ENCODE measurements around the gene TSNAX. TPM values are rescaled to one million over a fixed set of nuclear protein-coding genes. Genes with fewer than 3 reads are reported as not detected.

The TSNAX gene
- total and polyA plus RNA-seq, 2 of the 8 experiments (the other 6 are each of a cell fraction or from before 2014, with no cell fraction given), result 7.7 to 34.0 TPM

DNA sequence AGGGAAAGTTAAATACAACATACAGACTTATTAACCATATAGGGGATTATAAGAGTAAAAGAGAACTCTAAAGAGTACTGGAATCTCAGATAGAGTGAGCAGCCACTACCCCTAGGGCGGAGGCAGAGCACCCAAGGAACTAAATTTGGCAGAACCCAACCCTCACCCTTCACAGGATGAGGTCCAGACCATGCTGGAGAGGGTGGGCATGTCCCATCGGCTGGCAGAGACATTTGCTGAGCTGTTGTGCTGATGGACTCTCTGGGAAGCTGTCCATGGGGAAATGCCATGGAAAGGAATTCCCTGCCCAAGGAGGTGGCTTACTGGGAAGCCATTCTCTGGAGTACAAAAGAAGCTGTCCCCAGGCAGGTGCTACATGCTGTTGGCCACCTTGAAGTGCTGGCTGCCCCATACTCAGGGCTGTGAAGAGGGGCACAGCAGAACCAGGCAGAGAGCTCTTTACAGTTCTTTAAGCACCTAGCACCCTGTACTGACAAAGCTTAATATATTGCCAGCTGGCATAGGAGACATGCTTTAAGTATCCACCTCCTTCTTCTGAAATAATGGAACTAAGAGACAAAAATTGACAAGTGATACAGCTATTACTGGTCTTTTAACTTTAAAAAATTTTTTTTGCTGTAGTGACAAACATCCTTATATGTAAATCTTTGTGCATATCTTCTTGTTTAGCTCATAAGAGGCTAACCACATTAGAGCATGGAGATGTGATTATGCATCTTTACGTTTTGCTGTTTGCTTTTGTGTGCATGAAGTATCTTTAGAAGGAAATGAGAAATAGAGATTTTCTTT is 29.6 kb downstream of the TSNAX start:
- no peak overlapping the region for H2BK5ac ChIP-seq (ENCODE audit: low read depth, low read length)
- H2BK120ac ChIP-seq (replicated peaks; ENCODE audit: low read depth, low read length), result no peak overlapping the region
- no peak overlapping the region for H3K4me3 ChIP-seq (ENCODE audit: extremely low read depth in 1 of 4, insufficient read depth in 2 of 4, low read depth in 3 of 4, low read length in 4 of 4)
- no peak overlapping the region for H2BK20ac ChIP-seq (ENCODE audit: low read length)
- no peaks in the 10 kb centered on the region for H3K4me1 ChIP-seq (replicated peaks in 1 of 4; ENCODE audit: control insufficient read depth in 3 of 4, insufficient read depth in 4 of 4, low read length in 3 of 4)
- no peak overlapping the region for H2AFZ ChIP-seq (ENCODE audit: low read length)
- no peak overlapping the region for H4K5ac ChIP-seq (ENCODE audit: insufficient read length, low read depth, low read length)
- H4K20me1 ChIP-seq (replicated peaks in 1 of 2; ENCODE audit: control insufficient read depth in 1 of 2, insufficient read depth in 2 of 2, low read length in 2 of 2), result no peaks in the 10 kb centered on the region
- 93% methylated on average over 3 of the region's 3 CpGs; no CpG with 5 or more reads in 1 of the 2 experiments for WGBS, 2 experiments (ENCODE audit: extremely low coverage in 1 of 2, insufficient coverage in 1 of 2, insufficient read length in 1 of 2, insufficient replicate concordance in 2 of 2, low coverage in 1 of 2, low lambda C conversion rate in 2 of 2, missing lambda C conversion rate in 1 of 2)
- no peak overlapping the region for H2BK15ac ChIP-seq (ENCODE audit: low read length)
- ChIA-PET POLR2A (ENCODE audit: partially characterized antibody) (no interaction called here), CTCF (ENCODE audit: partially characterized antibody) (interaction anchor here (0.8 to 1.4 kb wide), 3 partner anchors 26 to 221 kb away, joined by 3 to 4 read pairs (median 3); partner anchors contain the start of gene EXOC8)
- H2BK12ac ChIP-seq (ENCODE audit: low read depth, low read length), result no peak overlapping the region
- no peak overlapping the region for H4K8ac ChIP-seq (ENCODE audit: extremely low read depth, insufficient read depth, low read length)
- H3K23ac ChIP-seq (ENCODE audit: insufficient read length), result no peak overlapping the region
- H3K9me3 ChIP-seq (ENCODE audit: insufficient read depth in 2 of 2, low read depth in 1 of 2, low read length in 1 of 2), result no peaks in the 10 kb centered on the region
- peaks cover 0 to 8% (median 0%) of the 10 kb centered on the region in 4 experiments; a peak in 2 of 8 replicates for H3K36me3 ChIP-seq (ENCODE audit: control insufficient read depth in 2 of 4, insufficient read depth in 4 of 4, low read length in 3 of 4)
- H3K27me3 ChIP-seq (replicated peaks in 1 of 4; ENCODE audit: control insufficient read depth in 3 of 4, extremely low read depth in 1 of 4, insufficient read depth in 3 of 4, low read length in 3 of 4), result no peaks in the 10 kb centered on the region
- H3K18ac ChIP-seq (ENCODE audit: extremely low read depth, low read length), result no peak overlapping the region
- no peak overlapping the region for H2AK5ac ChIP-seq (ENCODE audit: low read depth, low read length)
- H3K56ac ChIP-seq (replicated peaks; ENCODE audit: insufficient read length, low read depth, low read length), result no peak overlapping the region
- peaks cover 0 to 9% of the 10 kb centered on the region in 2 experiments; a peak in 1 of 4 replicates for H3K79me2 ChIP-seq (ENCODE audit: control insufficient read depth in 1 of 2, insufficient read depth in 2 of 2, low read length in 2 of 2)
- no peaks in the 10 kb centered on the region for H3K23me2 ChIP-seq (ENCODE audit: low read depth, low read length)
- H3K9ac ChIP-seq (replicated peaks in 1 of 4; ENCODE audit: extremely low read depth in 1 of 4, low read depth in 3 of 4, low read length in 3 of 4), result no peak overlapping the region
- FAIRE-seq (no peak), DNase-seq (ENCODE audit: low read depth in 1 of 2, low spot score in 2 of 2) (no peak)
- H4K91ac ChIP-seq (replicated peaks; ENCODE audit: insufficient read length, low read length), result no peak overlapping the region
- H3K4me2 ChIP-seq (ENCODE audit: insufficient read depth in 1 of 2, low read depth in 2 of 2, low read length in 2 of 2), result no peak overlapping the region
- no peak overlapping the region for H3K14ac ChIP-seq (ENCODE audit: insufficient read length)
- H3K27ac ChIP-seq (ENCODE audit: low read depth, low read length), result no peak overlapping the region
- no peak overlapping the region for H3K4ac ChIP-seq (replicated peaks; ENCODE audit: insufficient read length, low read depth, low read length)
- H3K79me1 ChIP-seq (ENCODE audit: low read depth, low read length), result peaks cover 3% of the 10 kb centered on the region; the same call in 1 of the 2 replicates
- TF ChIP-seq JUN (IDR thresholded peaks at IDR 0.05; ENCODE audit: low read depth, low read length) (no peak), NANOG (IDR thresholded peaks at IDR 0.05; ENCODE audit: insufficient read depth, low read depth, low read length, poor library complexity, severe bottlenecking) (no peak), RNF2 (IDR thresholded peaks at IDR 0.05; ENCODE audit: borderline replicate concordance, low read depth, low read length, missing control alignments, poor library complexity, severe bottlenecking) (no peak), TBP (IDR thresholded peaks at IDR 0.05; ENCODE audit: low read depth, low read length) (no peak), ASH2L (IDR thresholded peaks at IDR 0.05; ENCODE audit: low read length) (no peak), RFX5 (IDR thresholded peaks at IDR 0.05; ENCODE audit: borderline replicate concordance, low read depth, low read length) (no peak), JUND (IDR thresholded peaks at IDR 0.05; ENCODE audit: low read length) (no peak), CEBPB (IDR thresholded peaks at IDR 0.05; ENCODE audit: low read depth, low read length) (no peak), SRF (IDR thresholded peaks at IDR 0.05; ENCODE audit: low read depth, low read length) (no peak), TAF1 (IDR thresholded peaks at IDR 0.05; ENCODE audit: low read depth, low read length) (no peak), TAF7 (optimal IDR thresholded peaks at IDR 0.05; ENCODE audit: borderline replicate concordance, low read depth, low read length) (no peak), BRCA1 (IDR thresholded peaks at IDR 0.05; ENCODE audit: low read depth, low read length) (no peak), CHD1 (IDR thresholded peaks at IDR 0.05; ENCODE audit: low read depth, low read length) (no peak)
